Stimulated activated CD8-positive, alpha-beta memory T cell treated with anti-CD3 and anti-CD28 coated beads, Interleukin-4, amount 100 ng/mL, for 48 hours (primary cell): Measurements from ENCODE around the gene DEDD2.

Experiments
- DNase-seq: peaks from one replicate; pipeline ENCODE4 v3.0.0-alpha.2; 2020

DEDD2 gene

DNA sequence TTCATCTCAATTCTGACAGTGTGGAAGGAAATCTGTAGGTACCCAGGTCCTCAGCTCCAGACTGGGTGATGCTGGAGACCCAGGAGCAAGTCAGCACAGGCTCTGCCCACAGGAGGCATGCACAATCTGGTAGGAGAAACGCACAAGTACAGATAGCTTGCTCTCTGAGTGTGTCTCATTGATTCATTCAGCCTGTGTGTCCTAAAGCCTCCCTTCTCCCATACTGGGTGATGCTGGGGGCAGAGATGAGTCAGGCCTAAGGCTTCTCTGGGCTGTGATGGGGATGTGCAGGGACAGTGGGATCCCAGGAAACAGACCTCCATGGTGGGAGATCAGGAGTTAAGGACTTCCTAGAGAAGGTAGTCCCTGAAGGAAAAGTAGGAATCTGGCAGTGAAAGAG is 9.4 kb upstream of the DEDD2 start:
- DNase-seq, result no peak

DNA sequence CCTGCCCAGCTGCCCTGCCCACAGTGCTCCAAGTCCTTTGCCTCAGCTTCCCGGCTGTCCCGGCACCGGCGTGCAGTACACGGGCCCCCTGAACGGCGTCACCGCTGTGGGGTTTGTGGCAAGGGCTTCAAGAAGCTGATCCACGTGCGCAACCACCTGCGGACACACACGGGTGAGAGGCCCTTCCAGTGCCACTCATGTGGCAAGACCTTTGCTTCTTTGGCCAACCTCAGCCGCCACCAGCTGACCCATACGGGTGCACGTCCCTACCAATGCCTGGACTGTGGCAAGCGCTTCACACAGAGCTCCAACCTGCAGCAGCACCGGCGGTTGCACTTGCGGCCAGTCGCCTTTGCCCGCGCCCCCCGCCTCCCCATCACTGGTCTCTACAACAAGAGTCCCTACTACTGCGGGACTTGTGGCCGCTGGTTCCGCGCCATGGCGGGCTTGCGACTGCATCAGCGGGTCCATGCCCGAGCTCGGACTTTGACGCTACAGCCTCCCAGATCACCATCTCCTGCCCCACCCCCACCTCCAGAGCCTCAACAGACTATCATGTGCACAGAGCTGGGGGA is 8.3 kb upstream of the DEDD2 start:
- no peak for DNase-seq

DNA sequence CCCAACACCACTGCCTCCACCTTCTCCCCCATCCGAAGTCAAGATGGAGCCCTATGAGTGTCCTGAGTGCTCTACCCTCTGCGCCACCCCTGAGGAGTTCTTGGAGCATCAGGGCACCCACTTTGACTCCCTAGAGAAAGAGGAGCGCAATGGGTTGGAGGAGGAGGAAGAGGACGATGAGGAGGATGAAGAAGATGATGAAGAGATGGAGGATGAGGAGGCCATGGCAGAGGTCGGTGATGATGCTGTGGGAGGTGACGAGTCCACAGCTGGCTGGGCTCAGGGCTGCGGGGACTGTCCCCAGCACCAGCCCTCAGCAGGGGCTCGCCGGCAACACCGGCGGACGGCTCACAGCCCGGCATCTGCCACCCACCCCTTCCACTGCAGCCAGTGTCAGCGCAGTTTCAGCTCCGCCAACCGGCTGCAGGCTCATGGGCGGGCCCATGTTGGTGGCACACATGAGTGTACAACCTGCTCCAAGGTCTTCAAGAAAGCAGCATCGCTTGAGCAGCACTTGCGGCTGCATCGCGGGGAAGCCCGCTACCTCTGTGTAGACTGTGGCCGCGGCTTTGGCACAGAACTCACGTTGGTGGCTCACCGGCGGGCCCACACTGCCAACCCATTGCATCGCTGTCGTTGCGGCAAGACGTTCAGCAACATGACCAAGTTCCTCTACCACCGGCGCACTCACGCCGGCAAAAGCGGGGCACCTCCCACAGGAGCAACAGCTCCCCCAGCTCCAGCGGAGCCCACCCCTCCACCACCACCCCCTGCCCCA is 7.7 kb upstream of the DEDD2 start:
- DNase-seq, result no peak

DNA sequence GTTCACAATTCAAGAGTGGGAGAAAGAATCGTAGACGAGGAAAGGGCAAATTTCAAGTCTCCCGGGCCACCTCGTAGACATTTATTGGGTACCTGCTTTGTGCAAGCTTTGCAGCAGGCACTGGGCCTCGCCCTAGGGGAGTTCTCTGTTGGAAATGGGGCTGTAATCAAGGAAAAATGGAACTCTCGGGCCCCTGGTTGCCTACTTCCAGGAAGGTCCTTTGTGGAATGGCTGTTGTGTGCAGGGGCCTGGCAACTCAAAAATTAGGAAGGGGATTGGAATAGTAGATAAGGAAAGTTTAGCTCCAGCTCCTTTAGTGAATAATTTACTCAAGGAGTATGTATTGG is 3.2 kb upstream of the DEDD2 start:
- no peak for DNase-seq

DNA sequence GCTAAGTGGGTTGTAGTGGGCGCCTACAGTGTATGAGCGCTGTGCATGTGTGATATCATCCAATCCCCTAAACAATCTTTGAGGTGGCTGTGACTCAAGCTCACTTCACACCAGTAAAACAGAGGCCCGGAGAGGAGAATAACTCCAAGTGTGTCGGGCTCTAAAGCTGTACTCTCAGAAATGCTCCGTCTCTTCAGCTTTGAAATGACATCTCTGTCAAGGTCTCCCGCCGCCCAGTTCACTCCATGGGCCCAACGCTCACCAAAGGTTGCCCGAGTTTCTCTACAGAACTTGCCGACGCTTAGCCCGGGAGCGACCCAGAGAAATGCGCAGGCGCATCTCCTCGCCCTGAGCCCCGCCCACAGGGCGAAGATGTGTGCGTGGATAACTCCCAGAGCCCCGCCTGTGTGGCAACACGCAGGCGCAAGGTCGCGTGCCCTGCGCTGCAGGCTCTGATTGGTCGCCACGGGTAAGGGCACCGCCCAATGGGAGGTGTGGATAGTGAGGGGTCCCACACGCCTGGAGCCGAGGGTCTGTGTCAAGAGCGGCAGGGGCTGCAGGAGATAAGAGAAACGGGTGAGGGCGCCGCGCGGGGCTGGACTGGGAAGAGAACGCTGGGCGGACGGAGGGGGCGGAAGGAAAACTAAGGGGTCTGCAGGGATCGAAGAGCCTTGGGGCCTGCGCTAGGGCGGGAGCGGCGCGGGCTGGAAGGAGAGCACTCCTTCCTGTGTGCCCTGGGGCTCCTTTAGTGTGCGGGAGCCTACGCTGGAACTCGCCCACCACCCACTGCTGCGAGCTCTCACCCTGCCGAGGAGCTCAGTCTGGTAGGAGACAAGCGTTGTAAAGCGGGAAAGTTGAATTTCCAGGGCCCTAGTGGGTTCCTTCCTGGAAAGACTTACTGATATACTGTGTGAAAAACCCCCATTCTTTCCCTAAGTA is 2.6 kb upstream of the DEDD2 start, which contains the start of gene ZNF526:
Gene ZNF526, plus strand, starts transcription at position 501 of the 939 bp plus-strand sequence. CDS start 4,092 bp downstream, outside the sequence.
- peak; percentile 97 for DNase-seq

DNA sequence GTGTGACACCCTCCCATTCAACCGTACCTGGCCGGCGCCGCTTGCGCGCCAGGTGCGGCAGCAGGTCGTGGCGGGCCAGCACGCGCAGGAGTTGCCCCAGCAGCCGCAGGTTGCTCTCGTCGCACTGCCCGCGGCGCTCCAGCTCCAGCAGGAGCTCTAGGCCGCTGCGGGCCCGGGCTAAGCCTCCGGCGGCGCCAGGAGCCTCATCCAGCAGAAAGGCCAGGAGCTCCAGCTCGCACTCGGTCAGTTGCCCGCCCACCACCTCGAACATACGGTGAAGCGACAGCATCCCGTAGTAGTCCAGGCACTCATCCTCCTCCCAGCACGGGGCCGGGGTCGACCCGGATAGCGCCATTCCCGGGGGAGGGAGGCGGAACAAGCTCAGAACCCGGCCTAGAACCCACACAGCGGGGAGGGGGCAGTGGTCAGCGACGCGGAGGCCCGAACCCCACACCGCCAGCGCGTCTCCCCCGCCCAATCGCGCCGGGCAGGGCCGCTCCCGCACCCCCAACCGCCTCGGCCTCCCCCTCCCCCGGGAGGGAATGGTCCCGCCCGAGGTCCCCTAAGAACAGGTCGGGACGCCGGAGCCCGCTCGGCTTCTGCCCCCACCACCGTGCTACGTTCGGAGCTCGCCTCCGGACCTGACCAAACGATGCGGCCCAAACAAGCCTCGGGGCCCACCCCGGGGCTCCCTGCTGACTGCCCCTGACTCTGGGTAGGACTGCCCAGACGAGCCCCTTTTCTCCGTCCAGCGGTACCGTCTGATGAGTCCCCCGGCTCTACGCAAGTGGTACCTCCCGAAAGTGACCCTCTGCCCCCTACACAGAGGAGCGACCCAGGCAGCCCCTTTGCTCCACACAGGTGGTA is 591 bp downstream of the DEDD2 start:
- DNase-seq, result peak; percentile 61

DNA sequence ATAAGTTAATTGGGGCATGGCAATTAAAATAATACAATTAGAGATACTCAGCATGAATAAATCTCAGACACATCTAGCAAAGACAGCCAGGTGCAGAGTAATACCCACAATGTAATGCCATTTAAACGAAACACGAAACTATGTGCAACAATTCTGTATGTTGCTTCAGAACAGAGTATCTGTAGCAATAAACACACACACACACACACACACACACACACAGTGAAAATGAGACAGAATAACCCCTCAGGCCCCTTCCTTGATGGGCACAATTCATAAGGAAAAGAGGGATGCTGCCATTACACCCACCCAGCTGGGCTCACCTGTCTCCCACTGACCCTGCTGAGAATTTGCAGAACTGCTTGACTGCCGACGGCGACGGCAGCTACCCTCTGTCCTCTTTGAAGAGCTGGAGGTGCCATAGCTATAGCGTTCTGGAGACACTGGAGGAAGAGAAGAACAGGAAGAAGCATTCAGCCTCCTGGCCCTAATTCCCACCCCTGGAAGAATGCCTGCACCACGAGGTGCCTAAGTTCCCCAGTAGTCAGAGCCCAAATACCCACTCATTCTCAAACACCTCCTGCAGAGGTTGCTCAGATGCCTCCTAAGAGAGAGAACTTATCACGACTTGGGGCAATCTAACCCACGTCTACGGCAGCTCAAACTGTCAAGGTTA is 2.5 kb downstream of the DEDD2 start:
- no peak for DNase-seq

DNA sequence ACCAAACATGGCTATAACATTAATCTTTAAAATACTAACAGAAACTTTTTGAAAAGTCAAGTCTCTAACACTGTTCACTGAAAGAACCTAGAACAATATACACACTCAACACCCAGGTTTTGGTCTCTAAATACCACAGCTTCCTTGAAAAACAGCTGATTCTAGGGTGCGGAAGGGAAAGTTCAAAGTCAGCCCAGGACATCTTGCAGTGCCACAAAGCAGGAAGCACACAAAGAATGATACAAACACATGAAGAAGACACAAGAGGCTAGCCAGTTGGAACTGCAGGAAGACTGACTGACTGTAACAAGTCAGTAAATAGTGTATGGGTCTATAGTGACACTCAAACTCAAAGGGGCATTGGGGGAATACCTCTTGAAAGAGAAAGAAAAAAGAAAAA is 4.6 kb downstream of the DEDD2 start:
- DNase-seq, result no peak

DNA sequence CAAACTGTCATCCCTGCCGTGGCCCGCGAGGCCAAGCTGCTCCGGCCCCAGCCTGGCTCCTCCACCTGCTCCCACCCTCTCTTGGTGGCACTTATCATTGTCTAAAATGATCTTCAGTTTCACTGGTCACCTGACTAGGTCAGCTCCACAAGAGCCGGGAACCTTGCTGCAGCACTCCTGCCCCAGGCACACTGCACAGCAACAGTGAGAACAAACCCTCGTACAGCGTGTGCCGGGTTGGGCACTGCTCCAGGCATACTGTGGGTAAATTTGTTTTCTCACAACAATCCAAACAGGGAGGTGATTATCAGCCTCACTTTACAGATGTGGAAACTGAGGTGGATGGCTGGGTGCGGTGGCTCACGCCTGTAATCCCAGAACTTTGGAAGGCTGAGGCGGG is 8.9 kb downstream of the DEDD2 start:
- DNase-seq, result no peak

DNA sequence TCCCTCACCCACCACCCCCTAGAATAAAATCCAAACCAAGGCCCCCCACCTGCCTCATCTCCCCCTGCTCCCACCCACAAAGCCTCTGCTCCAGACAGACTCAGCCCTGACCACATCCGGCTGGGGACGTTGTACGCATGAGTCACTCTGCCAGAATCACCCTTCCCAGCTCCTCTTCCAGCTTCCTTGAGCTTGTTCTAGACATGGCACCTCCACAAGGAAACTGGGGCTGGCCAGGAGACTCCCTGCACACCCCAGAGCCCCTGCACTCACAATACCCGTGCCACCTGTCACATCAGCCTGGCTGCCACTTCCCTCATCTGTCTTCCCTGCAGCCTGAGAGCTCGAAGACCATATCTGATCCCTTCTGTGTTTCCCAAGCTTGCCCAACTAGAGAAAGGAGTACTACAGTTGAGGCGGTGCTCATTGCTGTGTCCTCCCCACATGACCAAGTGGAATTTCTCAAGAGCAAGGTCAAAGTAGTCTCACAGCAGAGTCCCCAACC is 9.7 kb downstream of the DEDD2 start:
- DNase-seq, result peak; percentile 38

DNA sequence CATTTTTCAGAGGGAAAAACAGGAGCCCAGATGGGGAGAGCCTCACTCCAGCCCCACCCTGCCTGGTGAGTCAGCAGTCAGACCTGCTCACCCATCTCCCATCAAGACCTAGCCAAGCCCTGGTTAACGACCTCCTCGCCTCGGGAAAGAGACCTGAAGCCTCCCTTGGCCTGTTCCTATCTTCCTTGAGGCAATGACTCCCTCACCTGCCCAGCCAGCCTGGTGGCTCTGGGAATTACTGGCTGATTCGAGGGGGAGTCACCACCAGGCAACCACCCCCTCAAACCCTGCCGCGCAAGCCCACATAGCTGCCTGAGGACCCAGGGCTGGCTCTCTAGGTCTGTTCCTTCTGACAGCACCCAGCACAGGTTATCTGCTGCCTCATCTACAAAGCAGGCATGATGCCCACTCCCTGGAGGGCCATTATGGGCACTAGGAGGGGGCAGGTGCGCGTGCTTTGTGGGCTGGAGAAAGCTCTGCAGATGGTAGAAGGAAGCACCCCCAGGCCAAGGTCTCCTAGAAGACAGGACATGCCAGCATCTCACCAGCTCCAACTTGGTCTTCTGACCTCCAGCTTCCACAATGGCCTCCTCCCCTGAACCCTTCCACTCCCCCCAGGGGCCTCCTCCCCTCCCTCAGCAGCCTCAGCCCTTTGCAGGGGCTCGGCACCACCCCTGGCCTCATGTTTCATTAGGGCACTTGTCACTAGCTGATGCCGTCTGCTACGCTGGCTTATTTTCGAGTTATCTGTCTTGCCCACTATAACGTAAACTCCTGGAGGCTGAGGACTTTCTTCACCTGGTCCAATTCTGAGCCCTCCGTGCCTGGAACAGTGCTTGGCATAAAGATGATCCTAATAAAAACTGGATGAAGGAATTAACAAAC is 10.4 kb downstream of the DEDD2 start:
- no peak for DNase-seq

DNA sequence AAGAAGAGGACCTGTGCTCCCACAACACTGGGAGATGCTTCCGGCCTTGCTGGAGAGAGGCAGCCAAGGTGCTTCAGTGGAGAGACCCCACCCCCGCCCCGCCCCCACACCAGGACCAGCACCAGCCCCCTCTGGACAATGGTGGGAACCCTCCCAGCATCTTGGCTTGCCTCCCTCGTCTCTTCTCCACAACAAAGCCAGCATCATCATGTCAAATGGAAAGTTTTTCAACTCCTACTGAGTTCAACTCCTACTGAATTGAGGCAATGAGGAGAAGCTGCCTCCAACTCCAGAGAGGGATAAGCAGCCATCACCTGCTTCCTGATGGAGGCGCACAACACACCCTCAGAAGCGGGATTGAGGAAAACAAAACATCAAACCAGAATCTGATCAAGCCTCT is 12.8 kb downstream of the DEDD2 start:
- no peak for DNase-seq

DNA sequence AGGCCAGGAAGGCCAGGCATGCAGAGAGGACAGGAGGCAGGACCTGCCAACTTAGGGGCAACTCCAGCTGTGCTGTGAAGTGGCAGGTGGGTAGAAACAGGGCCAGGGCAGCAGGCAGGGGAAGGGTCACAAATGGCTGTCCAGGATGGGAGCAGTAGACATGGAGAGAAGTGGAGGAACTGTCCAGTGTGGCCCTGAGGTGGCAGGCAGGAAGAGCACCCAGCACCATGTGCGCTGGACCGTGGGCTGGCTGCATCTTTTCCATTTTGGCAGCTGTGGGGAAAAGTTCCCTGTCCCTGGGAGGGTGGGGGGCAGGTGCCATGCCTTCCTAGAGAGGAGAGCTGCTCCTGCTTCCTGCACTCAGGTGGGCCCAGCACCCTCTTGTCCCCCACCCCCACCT is 13.8 kb downstream of the DEDD2 start:
- DNase-seq, result no peak

DNA sequence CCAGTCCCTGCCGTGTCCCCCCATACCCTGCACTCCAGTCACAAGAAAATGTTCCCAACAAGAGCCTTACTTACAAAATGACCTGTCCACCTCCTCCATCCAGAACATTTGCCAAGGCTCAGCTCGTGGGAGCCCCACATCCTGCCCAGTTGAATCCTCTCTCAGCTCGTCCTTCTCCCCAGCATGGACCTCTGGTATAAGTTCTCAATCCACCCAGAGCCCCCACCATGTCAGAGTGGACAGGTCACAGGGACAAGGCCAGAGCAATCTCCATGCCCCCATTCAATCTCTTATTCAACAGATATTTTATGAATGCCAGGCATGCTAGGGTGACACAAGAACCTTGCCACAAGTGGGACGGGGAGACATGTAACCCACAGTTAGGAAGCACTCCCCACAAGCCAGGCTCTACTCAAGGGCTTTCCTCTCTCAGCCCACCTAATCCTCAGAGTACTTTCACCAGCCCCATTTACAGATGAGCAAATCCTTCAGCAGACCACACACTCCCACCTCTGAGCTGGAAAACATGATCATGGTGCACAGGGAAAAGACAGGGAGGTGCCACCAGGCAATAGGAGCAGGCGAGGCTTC is 15.1 kb downstream of the DEDD2 start:
- no peak for DNase-seq

DNA sequence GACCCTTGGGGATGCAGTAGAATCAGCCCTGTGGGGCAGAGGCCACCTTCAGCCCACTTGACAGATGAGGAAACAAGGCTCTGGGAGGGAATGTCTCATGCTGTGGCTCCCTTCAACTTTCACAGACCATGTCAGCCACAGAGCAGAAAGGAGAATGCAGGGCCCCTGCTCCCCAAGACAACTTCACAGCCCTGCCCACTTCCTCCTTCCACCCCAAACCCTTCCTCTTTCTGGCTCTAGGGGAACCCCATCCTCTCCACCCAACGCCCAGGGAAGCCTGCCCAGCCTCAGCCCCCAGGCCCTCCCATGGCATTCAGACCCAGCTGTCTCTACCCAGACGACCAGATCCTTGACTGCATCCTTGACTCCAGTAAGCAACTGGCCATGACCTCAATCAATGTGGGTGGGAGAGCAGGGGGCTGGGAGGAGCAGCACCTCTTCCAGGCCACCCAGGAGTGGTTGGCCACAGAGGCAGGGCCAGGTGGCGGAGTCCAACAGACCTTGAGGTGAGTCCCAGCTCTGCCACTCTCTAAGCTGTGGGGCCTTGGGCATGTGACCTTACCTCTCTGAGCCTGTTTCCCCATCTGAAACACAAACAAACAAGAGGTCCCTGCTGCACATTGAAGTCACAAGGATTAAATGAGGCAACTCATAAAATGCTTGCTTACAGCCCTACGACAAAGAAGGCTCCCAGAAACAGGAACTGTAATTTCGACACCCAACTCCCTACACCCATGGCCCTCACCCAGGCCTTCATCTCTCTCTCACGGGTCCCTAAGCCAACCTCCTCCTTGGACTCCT is 15.8 kb downstream of the DEDD2 start:
- DNase-seq, result peak; percentile 53

DNA sequence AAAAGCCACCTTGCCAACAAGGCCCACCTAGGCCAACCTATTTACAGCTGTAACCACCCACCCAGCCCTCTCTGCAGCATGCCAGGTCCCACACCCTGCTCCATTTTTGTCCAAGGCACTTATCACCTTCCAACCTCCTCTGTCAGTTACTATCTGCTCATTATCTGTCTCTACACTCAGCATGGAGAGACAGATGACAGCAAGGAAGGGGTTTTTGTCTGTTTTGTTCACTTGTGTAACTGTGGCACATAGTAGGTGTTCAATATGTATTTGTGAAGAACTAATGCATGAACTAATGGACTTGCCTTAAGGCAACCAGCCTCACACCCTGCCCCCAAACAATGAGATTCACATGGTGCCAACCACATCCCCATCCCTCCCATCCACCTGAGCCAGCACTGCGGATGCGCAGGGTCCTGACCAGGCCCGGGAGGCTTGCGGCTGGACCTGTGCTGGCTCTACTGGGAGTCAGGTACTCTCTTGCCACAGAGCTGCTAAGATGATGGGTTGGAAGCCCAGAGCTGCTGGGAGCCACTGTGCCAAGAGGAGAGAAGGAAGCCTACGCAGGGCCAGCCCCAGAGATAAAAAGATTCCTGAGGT is 17.3 kb downstream of the DEDD2 start:
- DNase-seq, result no peak

DNA sequence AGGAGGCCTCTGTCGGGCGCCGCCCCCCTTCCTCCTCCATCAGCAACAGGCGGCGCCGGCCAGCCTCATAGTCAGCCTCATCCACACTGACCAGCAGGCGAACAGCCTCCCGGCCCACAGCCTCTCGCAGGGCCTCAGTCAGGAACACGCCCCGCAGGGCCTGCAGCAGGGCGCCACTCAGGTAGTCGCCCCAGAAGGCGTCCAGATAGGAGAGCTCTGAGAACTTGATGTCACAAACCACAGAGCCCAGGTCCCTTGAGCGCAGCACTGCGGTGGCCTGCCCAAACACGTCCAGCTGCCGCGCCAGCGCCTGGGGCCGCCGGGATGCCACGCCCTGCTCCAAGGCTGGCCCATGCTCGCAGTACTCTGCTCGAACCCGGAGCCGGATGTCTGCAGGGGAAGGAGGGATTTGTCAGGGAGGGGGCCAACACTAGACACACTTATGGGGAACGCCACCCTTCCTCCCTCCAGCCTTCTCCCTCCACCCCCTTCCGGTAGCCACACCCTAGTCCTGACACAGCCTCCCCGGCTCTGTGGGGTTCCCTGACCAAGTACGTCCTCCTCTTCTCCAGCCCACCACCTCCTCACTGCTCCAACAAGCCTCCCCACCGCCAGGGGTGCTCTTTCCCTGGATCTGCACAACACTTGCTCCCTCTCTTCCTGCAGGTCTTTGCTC is 17.9 kb downstream of the DEDD2 start:
- DNase-seq, result peak; percentile 79

DNA sequence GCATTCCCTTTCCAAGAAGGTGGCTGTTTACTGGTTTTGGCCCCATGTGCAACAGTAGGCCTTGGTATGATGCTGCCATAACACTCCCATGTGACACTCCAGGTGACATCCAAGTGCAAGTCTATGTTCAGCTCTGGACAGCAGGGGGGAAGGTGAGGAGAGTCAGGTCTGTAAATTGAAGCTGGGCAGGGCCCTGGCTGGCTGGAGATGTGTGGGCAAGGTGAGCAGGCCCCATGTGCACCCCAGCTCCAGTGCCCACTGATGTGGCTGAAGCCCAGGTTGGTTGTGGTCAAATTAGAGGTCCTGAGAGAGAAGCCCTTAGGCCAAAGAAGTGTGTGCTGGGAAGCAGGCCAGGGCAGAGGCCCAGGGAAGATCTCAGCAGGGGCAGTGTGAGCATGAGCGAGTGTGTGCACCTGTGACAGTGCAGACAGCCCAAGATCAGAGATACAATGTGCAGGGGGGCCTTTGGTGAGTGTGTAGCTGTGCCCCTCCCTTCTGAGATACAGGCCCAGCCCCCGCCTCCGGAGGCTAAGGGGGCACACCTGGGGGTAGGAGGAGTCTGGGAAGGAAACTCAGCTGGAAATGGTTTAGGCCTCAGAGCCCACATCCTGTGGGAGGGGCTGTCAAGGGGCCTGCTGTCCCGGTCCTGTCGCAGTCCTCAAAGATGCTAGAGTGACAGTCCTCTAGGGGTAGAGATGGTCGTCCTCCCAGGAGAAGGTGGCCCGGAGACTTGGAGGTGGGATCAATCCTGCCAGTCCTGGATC is 18.6 kb downstream of the DEDD2 start:
- peak; percentile 73 for DNase-seq
